Prostate gland (tissue), 2 donors: Measurements from ENCODE around the gene SRGAP1.

Experiments
- CTCF ChIP-seq, 4 experiments: fragments of 200-600 bp in 2 of 4; fragments of 450-650 bp in 2 of 4; sonication (generic) in 2 of 4; IDR thresholded peaks; 1 replicate in 3 of 4; 2 replicates in 1 of 4; pipeline ENCODE4 v1.5.1; 2016 to 2019; ENCODE audit warnings: antibody characterized with exemption in 4 of 4, mild to moderate bottlenecking in 2 of 4, moderate library complexity in 2 of 4
- POLR2AphosphoS5 ChIP-seq: sonication (generic); formaldehyde crosslinking; IDR thresholded peaks from one replicate; pipeline ENCODE4 v1.6.1; 2017; ENCODE audit warnings: antibody characterized with exemption

- no peak for TF ChIP-seq POLR2AphosphoS5
- TF ChIP-seq CTCF (IDR thresholded peaks at IDR 0.05) = no peak
Measured at GRCh38 chr12:63880742-63881263, 36.3 kb downstream of the SRGAP1 start.
